Large intestine (tissue), 3 donors: ENCODE results near the gene GALNT5. TPM values are rescaled to one million over a fixed set of nuclear protein-coding genes. Genes with fewer than 3 reads are reported as not detected.
A peak's percentile ranks its signal among the peaks of the same experiment; 100 is the strongest.

ENCODE experiments used
- DNase-seq, 2 donors: peaks; one replicate each; pipeline versions ENCODE4 v3.0.0 to v3.0.0-alpha.2; 2013
- H3K27ac ChIP-seq: one replicate; pipeline ENCODE4 v1.5.1; 2013; ENCODE audit warnings: low read length
- H3K27me3 ChIP-seq: 2 replicates; pipeline ENCODE4 v1.6.1; 2013; ENCODE audit warnings: low read length; ENCODE audit not compliant: control insufficient read depth, insufficient read depth
- H3K36me3 ChIP-seq: 2 replicates; pipeline ENCODE4 v1.6.1; 2013; ENCODE audit warnings: low read length; ENCODE audit not compliant: control insufficient read depth, insufficient read depth
- H3K4me1 ChIP-seq: one replicate; pipeline ENCODE4 v1.6.1; 2013; ENCODE audit warnings: low read length; ENCODE audit not compliant: control insufficient read depth, insufficient read depth
- H3K4me3 ChIP-seq: one replicate; pipeline ENCODE4 v1.5.1; 2013; ENCODE audit warnings: low read length
- H3K9me3 ChIP-seq: one replicate; pipeline ENCODE4 v1.6.1; 2013; ENCODE audit warnings: mild to moderate bottlenecking, low read depth, low read length, moderate library complexity; ENCODE audit not compliant: control insufficient read depth
- whole genome bisulfite sequencing: methylation state at CpG from one replicate; pipeline ENCODE4 v1.1.5; 2013; ENCODE audit warnings: low lambda C conversion rate; ENCODE audit not compliant: insufficient coverage; 5-methylcytosine and 5-hydroxymethylcytosine counted together
- polyA plus RNA-seq: library from polyadenylated mRNA; unstranded; fragments of 120-200 nt; gene quantifications from one replicate; pipeline ENCODE4 v1.2.1, GENCODE V29; 2013

GALNT5 gene
- polyA plus RNA-seq, 1 donor: 14.3 TPM

DNA sequence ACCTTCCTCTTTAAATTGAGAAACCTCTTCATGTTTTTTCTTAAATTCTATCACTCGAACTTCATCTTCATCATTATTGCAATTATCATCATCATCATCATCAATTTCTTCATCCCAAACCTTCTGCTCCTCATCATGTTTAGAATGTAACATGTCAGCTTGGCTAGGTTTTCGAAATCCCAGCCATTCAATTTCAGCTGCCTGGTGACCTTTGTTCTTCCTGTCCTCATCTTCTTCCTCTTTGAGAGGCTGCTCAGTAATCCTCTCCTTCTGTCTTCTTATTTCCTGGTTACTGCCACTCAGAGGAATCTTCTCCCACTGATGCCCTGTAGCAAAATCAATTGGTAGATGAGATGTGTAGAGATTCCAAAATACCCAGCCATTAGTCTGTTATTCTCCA, 64.0 kb downstream of the GALNT5 start:
- Histone ChIP-seq H3K27me3 (no peaks in the 10 kb centered on the region), H3K4me1 (peaks cover 2% of the 10 kb centered on the region), H3K9me3 (no peaks in the 10 kb centered on the region), H3K4me3 (no peak overlapping the region), H3K36me3 (no peaks in the 10 kb centered on the region), H3K27ac (no peak overlapping the region)
- no peak for DNase-seq
- WGBS: 72% methylated on average over 2 of the region's 2 CpGs

DNA sequence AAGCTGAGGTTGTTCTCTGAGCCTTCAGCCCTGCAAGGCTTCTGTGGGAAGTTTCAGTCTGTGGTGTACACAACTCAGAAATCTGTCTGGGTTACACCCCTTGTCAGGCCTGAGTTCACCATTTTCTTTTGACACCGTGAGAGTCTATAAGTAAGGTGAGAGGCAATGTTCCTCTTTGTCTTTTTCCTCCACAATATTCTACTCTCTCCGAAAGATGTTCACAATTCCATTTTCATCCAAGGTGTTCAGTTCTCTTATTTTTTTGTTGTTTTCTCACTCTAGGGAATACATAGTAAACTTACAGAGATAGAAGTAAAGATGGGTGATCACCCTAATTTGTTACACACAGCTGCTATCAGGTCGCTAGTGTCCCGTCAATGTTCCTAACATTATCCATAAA, 64.9 kb downstream of the GALNT5 start:
- Histone ChIP-seq H3K27ac (no peak overlapping the region), H3K27me3 (no peaks in the 10 kb centered on the region), H3K4me3 (no peak overlapping the region), H3K36me3 (no peaks in the 10 kb centered on the region), H3K9me3 (no peaks in the 10 kb centered on the region), H3K4me1 (peaks cover 2% of the 10 kb centered on the region)
- DNase-seq: no peak
- 96% methylated on average over 3 of the region's 4 CpGs for WGBS

DNA sequence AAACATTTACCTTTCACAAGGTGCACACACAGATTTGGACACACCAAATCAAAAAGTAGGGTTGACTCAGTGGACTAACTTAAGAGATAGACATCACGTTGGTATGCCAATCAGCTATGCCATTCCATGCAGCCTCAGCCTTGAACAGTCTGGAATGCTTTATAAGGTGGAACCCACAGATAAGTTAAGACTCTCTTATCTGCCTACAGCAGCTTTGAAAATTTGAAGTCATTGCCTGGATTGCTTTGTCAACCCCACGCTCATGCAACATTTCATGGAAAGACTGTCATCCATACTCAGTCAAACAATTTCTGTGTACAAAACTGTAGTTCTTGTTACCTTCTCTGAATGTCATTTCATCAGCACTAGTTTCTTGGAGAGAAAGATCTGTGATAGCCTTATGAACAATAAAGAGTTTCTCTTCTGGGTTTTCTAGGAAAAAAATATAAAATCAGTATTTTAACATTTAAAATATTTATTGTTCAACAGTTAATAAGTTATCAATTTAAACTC, 66.9 kb downstream of the GALNT5 start:
- Histone ChIP-seq H3K36me3 (no peaks in the 10 kb centered on the region), H3K27ac (no peak overlapping the region), H3K4me3 (no peak overlapping the region), H3K27me3 (no peaks in the 10 kb centered on the region), H3K4me1 (peaks cover 9% of the 10 kb centered on the region), H3K9me3 (no peaks in the 10 kb centered on the region)
- peak; percentile 21 to 38 for DNase-seq
- no CpG with 5 or more reads among the region's 2 CpGs for WGBS

DNA sequence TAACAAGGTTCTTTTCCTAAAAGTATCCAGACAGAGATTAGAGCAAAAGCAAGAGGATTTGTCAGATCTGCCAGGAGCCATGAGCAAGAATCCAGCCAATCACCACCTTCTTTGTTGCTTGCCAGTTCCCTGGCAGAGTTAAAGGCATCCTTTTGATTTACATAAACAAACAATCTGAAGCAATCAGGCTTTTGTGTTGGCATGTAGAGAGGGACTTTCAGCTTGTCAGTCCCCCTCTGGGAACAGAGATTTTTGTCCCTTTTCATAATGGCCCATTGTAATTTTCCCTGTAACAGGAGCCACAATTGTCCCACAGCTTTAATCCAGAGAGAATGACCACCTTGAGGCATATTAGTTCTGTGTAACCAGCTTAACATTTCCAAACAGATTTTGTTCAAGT, 68.3 kb downstream of the GALNT5 start, which contains the start of gene ERMN:
ERMN (minus strand) TSS at position 39 of the 400 bp plus-strand sequence. CDS start 182 bp downstream, outside the sequence.
- H3K36me3 ChIP-seq: no peaks in the 10 kb centered on the region
- H3K27me3 ChIP-seq: no peaks in the 10 kb centered on the region
- no peaks in the 10 kb centered on the region for H3K9me3 ChIP-seq
- peaks cover 9% of the 10 kb centered on the region for H3K4me1 ChIP-seq
- H3K27ac ChIP-seq: no peak within 1 kb of the TSS
- DNase-seq: no peak
- no peak within 1 kb of the TSS for H3K4me3 ChIP-seq

DNA sequence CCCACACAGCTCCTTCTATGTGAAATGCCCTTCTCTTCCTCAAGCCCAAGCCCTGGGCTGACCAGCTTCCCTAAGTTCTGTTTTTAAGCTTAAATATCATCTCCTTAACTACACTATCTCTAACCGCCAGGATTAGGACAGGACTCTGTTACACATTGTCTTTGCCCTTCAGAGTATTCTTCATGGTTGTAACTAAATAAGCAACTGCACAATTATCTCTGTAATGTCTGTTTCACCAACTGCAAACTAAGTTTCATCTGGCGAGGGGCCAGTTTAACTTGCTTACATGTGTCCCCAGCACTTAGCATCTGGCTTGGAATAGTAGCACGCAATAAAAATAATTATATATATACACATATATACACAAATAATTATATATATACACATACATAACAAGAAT, 69.2 kb downstream of the GALNT5 start:
- Histone ChIP-seq H3K9me3 (no peaks in the 10 kb centered on the region), H3K27ac (no peak overlapping the region), H3K27me3 (no peaks in the 10 kb centered on the region), H3K36me3 (no peaks in the 10 kb centered on the region), H3K4me3 (no peak overlapping the region), H3K4me1 (peaks cover 9% of the 10 kb centered on the region)
- WGBS: 33% methylated on average over 1 of the region's 3 CpGs
- DNase-seq: no peak

DNA sequence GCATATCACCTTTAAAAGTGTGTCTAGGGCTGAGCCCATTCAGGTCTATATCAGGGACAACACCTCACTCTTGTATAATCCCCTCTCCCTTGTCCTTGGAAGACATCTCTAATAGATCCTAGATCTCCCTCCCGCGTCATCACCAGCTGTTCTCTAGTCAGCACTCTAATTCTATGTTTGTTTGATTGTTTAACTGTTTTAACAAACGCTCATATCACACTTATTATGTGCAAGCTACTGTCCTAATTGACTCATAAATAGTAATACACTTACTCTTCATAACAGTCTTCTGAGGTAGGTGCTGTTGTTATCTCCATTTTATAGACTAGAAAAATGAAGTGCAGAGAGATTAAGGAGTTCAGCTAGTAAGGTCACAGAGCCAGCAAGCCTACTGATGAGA, 69.7 kb downstream of the GALNT5 start:
- DNase-seq: no peak
- Histone ChIP-seq H3K9me3 (no peaks in the 10 kb centered on the region), H3K27me3 (no peaks in the 10 kb centered on the region), H3K4me3 (no peak overlapping the region), H3K36me3 (no peaks in the 10 kb centered on the region), H3K27ac (no peak overlapping the region), H3K4me1 (peaks cover 9% of the 10 kb centered on the region)
- no CpG with 5 or more reads among the region's 3 CpGs for WGBS

DNA sequence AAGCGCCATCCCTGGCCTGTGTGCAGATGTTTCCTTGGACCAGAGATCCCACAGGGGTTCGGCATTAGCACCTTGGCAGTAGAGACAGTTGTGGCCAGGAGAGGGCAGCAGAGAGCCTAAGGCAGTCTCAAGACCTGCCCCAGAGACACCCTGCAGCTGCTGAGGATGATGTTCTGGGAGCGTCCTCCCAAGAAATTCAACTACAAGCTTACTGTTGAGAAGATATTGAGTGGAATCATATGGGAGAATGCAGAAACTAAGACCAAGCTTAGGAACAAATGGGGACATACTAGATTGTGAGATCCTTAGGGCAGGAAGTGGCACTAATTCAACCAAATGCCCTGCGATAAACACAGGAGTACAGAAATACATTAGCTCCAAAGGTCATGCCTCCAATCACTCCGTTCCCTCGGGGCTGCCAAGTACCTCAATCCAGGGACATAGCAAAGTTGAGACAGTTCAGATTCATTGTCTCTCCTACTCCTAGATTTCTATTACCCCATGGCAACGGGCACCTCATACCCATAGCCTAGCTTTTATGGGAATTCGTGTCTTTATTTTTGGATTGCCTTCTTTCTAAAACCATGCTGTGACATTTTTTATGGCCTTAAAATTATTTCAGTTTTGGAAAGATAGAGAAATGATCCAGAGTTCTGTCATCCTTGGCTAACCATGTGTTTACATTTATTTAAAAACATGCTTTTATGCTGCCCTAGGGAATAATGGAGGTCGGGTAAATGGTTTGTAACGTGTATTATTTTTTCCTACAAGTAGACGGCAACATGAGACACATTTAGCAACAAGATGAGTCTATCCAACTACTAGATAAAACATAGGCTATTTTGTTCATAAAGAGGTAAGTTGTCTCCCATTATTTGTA, 70.4 kb downstream of the GALNT5 start:
- H3K27me3 ChIP-seq: no peaks in the 10 kb centered on the region
- H3K4me3 ChIP-seq: no peak overlapping the region
- peaks cover 9% of the 10 kb centered on the region for H3K4me1 ChIP-seq
- WGBS: 68% methylated on average over 5 of the region's 11 CpGs
- no peak overlapping the region for H3K27ac ChIP-seq
- H3K9me3 ChIP-seq: no peaks in the 10 kb centered on the region
- H3K36me3 ChIP-seq: no peaks in the 10 kb centered on the region
- peak; percentile 84 to 87 for DNase-seq

DNA sequence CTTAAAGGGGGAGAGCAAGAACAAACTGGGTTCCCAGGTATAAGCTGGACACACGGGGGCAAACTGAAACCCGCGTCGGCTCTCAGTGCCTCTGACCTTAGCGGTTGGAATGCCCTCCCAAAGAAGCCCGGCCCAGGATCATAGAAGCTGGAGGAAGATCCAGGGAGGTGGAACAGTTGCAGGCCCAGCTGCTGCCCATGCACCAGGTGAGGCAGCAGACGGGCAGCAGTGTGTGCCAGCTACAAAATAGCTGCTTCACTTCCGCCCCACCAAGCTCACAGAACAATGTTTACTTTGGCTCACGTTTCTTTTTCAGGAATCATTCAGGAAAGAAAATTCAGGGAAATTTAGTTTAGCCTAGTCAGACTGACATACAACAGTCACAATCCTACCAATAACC, 72.0 kb downstream of the GALNT5 start:
- WGBS: no CpG with 5 or more reads among the region's 9 CpGs
- H3K27me3 ChIP-seq: no peaks in the 10 kb centered on the region
- no peak overlapping the region for H3K4me3 ChIP-seq
- no peaks in the 10 kb centered on the region for H3K36me3 ChIP-seq
- DNase-seq: peak in 1 of 2 donors; percentile 23
- no peak overlapping the region for H3K27ac ChIP-seq
- H3K4me1 ChIP-seq: peaks cover 7% of the 10 kb centered on the region
- H3K9me3 ChIP-seq: no peaks in the 10 kb centered on the region

DNA sequence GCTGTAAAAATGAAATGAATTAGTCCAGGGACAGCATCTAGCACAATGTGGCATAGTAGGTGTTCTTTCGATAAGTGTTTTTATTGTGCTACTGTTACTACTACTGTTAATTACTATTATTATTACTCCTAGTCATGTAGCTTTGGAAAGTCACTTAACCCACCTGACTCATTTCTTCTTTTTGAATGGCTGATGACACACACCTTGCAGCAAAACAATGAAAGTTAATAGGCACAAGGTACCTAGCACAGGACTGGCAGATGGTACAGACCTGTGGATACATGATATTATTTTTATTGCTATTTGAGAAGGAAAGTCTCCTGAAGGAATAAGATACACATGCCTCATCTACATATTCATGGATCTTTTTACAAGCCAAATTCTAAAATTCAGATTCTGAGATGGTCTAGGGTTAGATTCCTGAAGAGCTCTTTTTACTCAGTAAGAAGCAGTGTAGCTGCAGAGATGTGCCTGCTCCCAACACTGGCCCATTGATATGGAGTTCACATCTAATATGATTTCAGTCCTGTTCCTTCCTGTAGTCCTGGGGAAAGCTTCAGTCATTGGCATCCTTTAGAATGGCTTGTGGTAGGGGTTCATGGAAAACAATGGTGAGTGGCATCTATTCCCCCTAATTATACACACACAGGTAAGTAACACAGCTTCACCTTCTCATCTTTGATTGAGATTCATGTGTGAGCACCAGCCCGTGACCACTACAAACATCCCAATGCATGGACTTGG, 76.0 kb downstream of the GALNT5 start:
- WGBS: 100% methylated on average over 1 of the region's 2 CpGs
- H3K36me3 ChIP-seq: no peaks in the 10 kb centered on the region
- no peak for DNase-seq
- H3K4me3 ChIP-seq: no peak overlapping the region
- H3K27me3 ChIP-seq: no peaks in the 10 kb centered on the region
- no peak overlapping the region for H3K27ac ChIP-seq
- no peaks in the 10 kb centered on the region for H3K4me1 ChIP-seq
- no peaks in the 10 kb centered on the region for H3K9me3 ChIP-seq

DNA sequence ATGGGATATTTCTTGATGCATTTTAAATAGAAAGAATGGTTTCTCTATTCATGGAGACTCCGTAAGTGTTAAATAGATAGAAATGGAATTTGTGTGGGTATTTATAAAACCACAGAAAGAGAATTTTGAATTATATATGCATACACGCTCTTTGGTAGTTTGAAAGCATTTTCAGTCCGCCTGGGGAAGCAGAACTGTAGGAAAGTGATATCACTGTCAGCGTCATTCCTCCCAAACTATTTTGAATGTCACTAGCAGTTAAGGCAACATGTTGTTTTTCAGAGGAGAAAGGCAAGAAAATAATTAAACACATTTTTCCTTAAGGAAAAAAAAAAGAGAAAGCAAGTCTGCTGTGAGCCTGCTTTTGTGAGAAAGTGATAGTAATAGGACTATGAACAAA, 76.8 kb downstream of the GALNT5 start:
- Histone ChIP-seq H3K4me1 (no peaks in the 10 kb centered on the region), H3K27me3 (no peaks in the 10 kb centered on the region), H3K27ac (no peak overlapping the region), H3K4me3 (no peak overlapping the region), H3K36me3 (no peaks in the 10 kb centered on the region), H3K9me3 (no peaks in the 10 kb centered on the region)
- WGBS: 94% methylated on average over 3 of the region's 4 CpGs
- DNase-seq: no peak
